ENCODE measurements around the gene SESTD1. TPM values are rescaled to one million over a fixed set of nuclear protein-coding genes. Genes with fewer than 3 reads are reported as not detected.

SESTD1 gene
- total and polyA plus RNA-seq, 7 experiments from 2014 or later, result 1.2 to 23.2 (median 7.8) TPM

- ChIA-PET CTCF (no interaction called here), POLR2A (interaction anchor here (0.5 kb wide), 1 partner anchor 650 kb away, joined by 3 read pairs; no protein-coding TSS in a partner anchor)
- Histone ChIP-seq H3K27me3 (ENCODE audit: control insufficient read depth in 2 of 2, insufficient read depth in 2 of 2, low read length in 2 of 2) (no peaks in the 10 kb centered on the region), H3K27ac (ENCODE audit: low read depth, low read length) (no peak overlapping the region), H3K4me3 (ENCODE audit: low read length) (no peak overlapping the region), H3K9me3 (ENCODE audit: control insufficient read depth in 2 of 3, low read length in 3 of 3) (no peaks in the 10 kb centered on the region), H3K36me3 (ENCODE audit: control insufficient read depth in 2 of 3, insufficient read depth in 3 of 3, low read length in 3 of 3) (no peaks in the 10 kb centered on the region), H3K4me1 (ENCODE audit: control insufficient read depth in 2 of 2, insufficient read depth in 2 of 2, low read length in 2 of 2) (no peaks in the 10 kb centered on the region)
- Mint-ChIP-seq H3K4me1 (no peaks in the 10 kb centered on the region), H3K27ac (no peak overlapping the region), H3K27me3 (no peaks in the 10 kb centered on the region), H3K4me3 (no peak overlapping the region), H3K9me3 (no peaks in the 10 kb centered on the region), H3K36me3 (peaks cover 0 to 5% (median 0%) of the 10 kb centered on the region in 5 donors)
- DNase-seq (no peak), ATAC-seq (no peak)
- intact Hi-C loops (cut with micrococcal nuclease), result no loop called here
Measured at GRCh38 chr2:179172894-179173293, 91.7 kb downstream of the SESTD1 start.

GRCh38 chr2:179171371-179171770 lies 93.3 kb downstream of the SESTD1 start:
- H3K27ac ChIP-seq (ENCODE audit: low read depth, low read length), result no peak overlapping the region
- H3K36me3 Mint-ChIP-seq, result peaks cover 0 to 11% (median 6%) of the 10 kb centered on the region in 5 donors
- POLR2A ChIA-PET, result no interaction called here
- no peaks in the 10 kb centered on the region for H3K27me3 ChIP-seq (ENCODE audit: control insufficient read depth in 2 of 2, insufficient read depth in 2 of 2, low read length in 2 of 2)
- H3K4me3 ChIP-seq (ENCODE audit: low read length), result no peak overlapping the region
- no peaks in the 10 kb centered on the region for H3K4me1 Mint-ChIP-seq
- H3K27ac Mint-ChIP-seq, result no peak overlapping the region
- intact Hi-C loops (cut with micrococcal nuclease), result no loop called here
- H3K4me3 Mint-ChIP-seq, result no peak overlapping the region
- H3K9me3 Mint-ChIP-seq, result peaks cover 0 to 10% (median 1%) of the 10 kb centered on the region in 11 donors
- DNase-seq (no peak), ATAC-seq (no peak)
- H3K36me3 ChIP-seq (ENCODE audit: control insufficient read depth in 2 of 3, insufficient read depth in 3 of 3, low read length in 3 of 3), result no peaks in the 10 kb centered on the region
- no peaks in the 10 kb centered on the region for H3K4me1 ChIP-seq (ENCODE audit: control insufficient read depth in 2 of 2, insufficient read depth in 2 of 2, low read length in 2 of 2)
- no peaks in the 10 kb centered on the region for H3K27me3 Mint-ChIP-seq
- H3K9me3 ChIP-seq (ENCODE audit: control insufficient read depth in 2 of 3, low read length in 3 of 3), result no peaks in the 10 kb centered on the region
- CTCF ChIA-PET, result no interaction called here

- ATAC-seq, result no peak
- peaks cover 0 to 11% (median 9%) of the 10 kb centered on the region in 5 donors for H3K36me3 Mint-ChIP-seq
- H3K27me3 Mint-ChIP-seq, result no peaks in the 10 kb centered on the region
- Histone ChIP-seq H3K9me3 (ENCODE audit: control insufficient read depth in 2 of 3, low read length in 3 of 3) (no peaks in the 10 kb centered on the region), H3K27ac (ENCODE audit: low read depth, low read length) (no peak overlapping the region), H3K36me3 (ENCODE audit: control insufficient read depth in 2 of 3, insufficient read depth in 3 of 3, low read length in 3 of 3) (no peaks in the 10 kb centered on the region), H3K4me1 (ENCODE audit: control insufficient read depth in 2 of 2, insufficient read depth in 2 of 2, low read length in 2 of 2) (no peaks in the 10 kb centered on the region), H3K4me3 (ENCODE audit: low read length) (no peak overlapping the region), H3K27me3 (ENCODE audit: control insufficient read depth in 2 of 2, insufficient read depth in 2 of 2, low read length in 2 of 2) (no peaks in the 10 kb centered on the region)
- CTCF ChIA-PET, result no interaction called here
- no peak overlapping the region for H3K27ac Mint-ChIP-seq
- DNase-seq, result no peak
- H3K4me1 Mint-ChIP-seq, result no peaks in the 10 kb centered on the region
- peaks cover 0 to 15% (median 4%) of the 10 kb centered on the region in 11 donors for H3K9me3 Mint-ChIP-seq
- no peak overlapping the region for H3K4me3 Mint-ChIP-seq
- intact Hi-C loops (cut with micrococcal nuclease), result no loop called here
- POLR2A ChIA-PET, result no interaction called here
Measured at GRCh38 chr2:179170901-179171300, 93.7 kb downstream of the SESTD1 start.

GRCh38 chr2:179165356-179166000 lies 99.2 kb downstream of the SESTD1 start:
- H3K27ac Mint-ChIP-seq, result no peak overlapping the region
- H3K36me3 ChIP-seq (ENCODE audit: control insufficient read depth in 2 of 3, insufficient read depth in 3 of 3, low read length in 3 of 3), result no peaks in the 10 kb centered on the region

GRCh38 chr2:179141206-179141605 lies 123.4 kb downstream of the SESTD1 start:
- Histone ChIP-seq H3K27me3 (ENCODE audit: control insufficient read depth in 2 of 2, insufficient read depth in 2 of 2, low read length in 2 of 2) (no peaks in the 10 kb centered on the region), H3K27ac (ENCODE audit: low read depth, low read length) (no peak overlapping the region), H3K9me3 (ENCODE audit: control insufficient read depth in 2 of 3, low read length in 3 of 3) (no peaks in the 10 kb centered on the region), H3K36me3 (ENCODE audit: control insufficient read depth in 2 of 3, insufficient read depth in 3 of 3, low read length in 3 of 3) (no peaks in the 10 kb centered on the region), H3K4me3 (ENCODE audit: low read length) (no peak overlapping the region), H3K4me1 (ENCODE audit: control insufficient read depth in 2 of 2, insufficient read depth in 2 of 2, low read length in 2 of 2) (no peaks in the 10 kb centered on the region)
- H3K9me3 Mint-ChIP-seq, result no peaks in the 10 kb centered on the region
- H3K36me3 Mint-ChIP-seq, result peaks cover 0 to 3% (median 0%) of the 10 kb centered on the region in 5 donors
- ATAC-seq, result no peak
- DNase-seq, result no peak
- CTCF ChIA-PET, result interaction anchor here (0.9 kb wide), 1 partner anchor 12 kb away, joined by 5 read pairs; no protein-coding TSS in a partner anchor
- no peak overlapping the region for H3K4me3 Mint-ChIP-seq
- intact Hi-C loops (cut with micrococcal nuclease), result no loop called here
- no peaks in the 10 kb centered on the region for H3K4me1 Mint-ChIP-seq
- POLR2A ChIA-PET, result no interaction called here
- H3K27me3 Mint-ChIP-seq, result no peaks in the 10 kb centered on the region
- H3K27ac Mint-ChIP-seq, result no peak overlapping the region

More at GRCh38 chr2:179165356-179166000, 99.2 kb downstream of the SESTD1 start:
- ChIA-PET CTCF (no interaction called here), POLR2A (no interaction called here)
- intact Hi-C loops (cut with micrococcal nuclease), result no loop called here
- DNase-seq (no peak), ATAC-seq (no peak)
- Histone ChIP-seq H3K4me3 (ENCODE audit: low read length) (no peak overlapping the region), H3K9me3 (ENCODE audit: control insufficient read depth in 2 of 3, low read length in 3 of 3) (no peaks in the 10 kb centered on the region), H3K27ac (ENCODE audit: low read depth, low read length) (no peak overlapping the region), H3K27me3 (ENCODE audit: control insufficient read depth in 2 of 2, insufficient read depth in 2 of 2, low read length in 2 of 2) (no peaks in the 10 kb centered on the region), H3K4me1 (ENCODE audit: control insufficient read depth in 2 of 2, insufficient read depth in 2 of 2, low read length in 2 of 2) (no peaks in the 10 kb centered on the region)
- no peaks in the 10 kb centered on the region for H3K4me1 Mint-ChIP-seq
- H3K9me3 Mint-ChIP-seq, result peaks cover 0 to 16% (median 4%) of the 10 kb centered on the region in 11 donors
- H3K27me3 Mint-ChIP-seq, result no peaks in the 10 kb centered on the region
- H3K4me3 Mint-ChIP-seq, result no peak overlapping the region
- peaks cover 0 to 16% (median 9%) of the 10 kb centered on the region in 5 donors for H3K36me3 Mint-ChIP-seq

GRCh38 chr2:179140571-179140970 lies 124.1 kb downstream of the SESTD1 start:
- ChIA-PET POLR2A (no interaction called here), CTCF (no interaction called here)
- Mint-ChIP-seq H3K4me3 (no peak overlapping the region), H3K9me3 (no peaks in the 10 kb centered on the region), H3K27ac (no peak overlapping the region), H3K27me3 (no peaks in the 10 kb centered on the region), H3K36me3 (peaks cover 0 to 3% (median 0%) of the 10 kb centered on the region in 5 donors), H3K4me1 (no peaks in the 10 kb centered on the region)
- ATAC-seq (no peak), DNase-seq (no peak)
- Histone ChIP-seq H3K4me3 (ENCODE audit: low read length) (no peak overlapping the region), H3K4me1 (ENCODE audit: control insufficient read depth in 2 of 2, insufficient read depth in 2 of 2, low read length in 2 of 2) (no peaks in the 10 kb centered on the region), H3K27ac (ENCODE audit: low read depth, low read length) (no peak overlapping the region), H3K36me3 (ENCODE audit: control insufficient read depth in 2 of 3, insufficient read depth in 3 of 3, low read length in 3 of 3) (no peaks in the 10 kb centered on the region), H3K9me3 (ENCODE audit: control insufficient read depth in 2 of 3, low read length in 3 of 3) (no peaks in the 10 kb centered on the region), H3K27me3 (ENCODE audit: control insufficient read depth in 2 of 2, insufficient read depth in 2 of 2, low read length in 2 of 2) (no peaks in the 10 kb centered on the region)
- intact Hi-C loops (cut with micrococcal nuclease), result no loop called here

GRCh38 chr2:179139506-179139905 lies 125.1 kb downstream of the SESTD1 start:
- H3K36me3 Mint-ChIP-seq, result peaks cover 0 to 3% (median 0%) of the 10 kb centered on the region in 5 donors
- ChIA-PET CTCF (interaction anchor here (0.7 kb wide), 1 partner anchor 9 kb away, joined by 4 read pairs; no protein-coding TSS in a partner anchor), POLR2A (no interaction called here)
- ATAC-seq, result no peak
- no peaks in the 10 kb centered on the region for H3K27me3 ChIP-seq (ENCODE audit: control insufficient read depth in 2 of 2, insufficient read depth in 2 of 2, low read length in 2 of 2)
- no peaks in the 10 kb centered on the region for H3K9me3 ChIP-seq (ENCODE audit: control insufficient read depth in 2 of 3, low read length in 3 of 3)
- no peaks in the 10 kb centered on the region for H3K9me3 Mint-ChIP-seq
- H3K4me3 ChIP-seq (ENCODE audit: low read length), result no peak overlapping the region
- intact Hi-C loops (cut with micrococcal nuclease), result no loop called here
- no peaks in the 10 kb centered on the region for H3K4me1 Mint-ChIP-seq
- no peak for DNase-seq
- H3K4me3 Mint-ChIP-seq, result no peak overlapping the region
- H3K27me3 Mint-ChIP-seq, result no peaks in the 10 kb centered on the region
- no peaks in the 10 kb centered on the region for H3K4me1 ChIP-seq (ENCODE audit: control insufficient read depth in 2 of 2, insufficient read depth in 2 of 2, low read length in 2 of 2)
- no peaks in the 10 kb centered on the region for H3K36me3 ChIP-seq (ENCODE audit: control insufficient read depth in 2 of 3, insufficient read depth in 3 of 3, low read length in 3 of 3)
- H3K27ac Mint-ChIP-seq, result no peak overlapping the region
- H3K27ac ChIP-seq (ENCODE audit: low read depth, low read length), result no peak overlapping the region

Data from naive thymus-derived CD4-positive, alpha-beta T cell (primary cell).